H9 (cell line): ENCODE results near the gene SPATA25. TPM values are rescaled to one million over a fixed set of nuclear protein-coding genes. Genes with fewer than 3 reads are reported as not detected.

Experiments
- DNase-seq: peaks from one replicate; pipeline ENCODE4 v3.0.0-alpha.2; 2017
- H2AFZ ChIP-seq: one replicate; pipeline ENCODE4 v1.6.1; 2013; ENCODE audit warnings: mild to moderate bottlenecking, low read length, control low read depth, moderate library complexity
- H2AK5ac ChIP-seq: 2 replicates; pipeline ENCODE4 v1.6.1; 2013; ENCODE audit warnings: low read length, control low read depth, mixed read lengths; ENCODE audit not compliant: insufficient read length
- H2BK120ac ChIP-seq: one replicate; pipeline ENCODE4 v1.6.1; 2013; ENCODE audit warnings: low read depth, mild to moderate bottlenecking, low read length, control low read depth, inconsistent platforms; ENCODE audit not compliant: poor library complexity, severe bottlenecking
- H2BK12ac ChIP-seq: 2 replicates; pipeline ENCODE4 v1.6.1; 2013; ENCODE audit warnings: low read length, control low read depth, mixed read lengths, low read depth; ENCODE audit not compliant: insufficient read length
- H2BK15ac ChIP-seq: 2 replicates; pipeline ENCODE4 v1.6.1; 2013; ENCODE audit warnings: low read depth, low read length, control low read depth
- H2BK20ac ChIP-seq: one replicate; pipeline ENCODE4 v1.6.1; 2013; ENCODE audit warnings: low read depth, mild to moderate bottlenecking, low read length, control low read depth, inconsistent platforms; ENCODE audit not compliant: poor library complexity, severe bottlenecking
- H2BK5ac ChIP-seq: 2 replicates; pipeline ENCODE4 v1.6.1; 2013; ENCODE audit warnings: low read length, control low read depth, mixed read lengths; ENCODE audit not compliant: insufficient read length
- H3K14ac ChIP-seq: 2 replicates; pipeline ENCODE4 v1.6.1; 2013; ENCODE audit warnings: low read length, control low read depth; ENCODE audit not compliant: insufficient read depth
- H3K18ac ChIP-seq: 2 replicates; pipeline ENCODE4 v1.6.1; 2013; ENCODE audit warnings: low read depth, mild to moderate bottlenecking, mixed read lengths, low read length, control low read depth; ENCODE audit not compliant: insufficient read length
- H3K23ac ChIP-seq: 2 replicates; pipeline ENCODE4 v1.6.1; 2013; ENCODE audit warnings: low read length, control low read depth, mixed read lengths, low read depth; ENCODE audit not compliant: insufficient read length
- H3K23me2 ChIP-seq: 2 replicates; pipeline ENCODE4 v1.6.1; 2013; ENCODE audit warnings: low read depth, mild to moderate bottlenecking, mixed read lengths, low read length, control low read depth; ENCODE audit not compliant: insufficient read length, poor library complexity, severe bottlenecking
- H3K27ac ChIP-seq: 2 replicates; pipeline ENCODE4 v1.5.1; 2013; ENCODE audit warnings: low read length, control low read depth, mixed read lengths, low read depth; ENCODE audit not compliant: insufficient read length
- H3K27me3 ChIP-seq: 2 replicates; pipeline ENCODE4 v1.6.1; 2013; ENCODE audit warnings: low read length, control low read depth, inconsistent platforms; ENCODE audit not compliant: insufficient read depth
- H3K4ac ChIP-seq: 2 replicates; pipeline ENCODE4 v1.6.1; 2013; ENCODE audit warnings: low read depth, mild to moderate bottlenecking, control low read depth, inconsistent platforms, low read length, moderate library complexity
- H3K4me1 ChIP-seq: 2 replicates; pipeline ENCODE4 v1.6.1; 2013; ENCODE audit warnings: low read length, control low read depth, inconsistent platforms; ENCODE audit not compliant: insufficient read depth
- H3K4me2 ChIP-seq: 2 replicates; pipeline ENCODE4 v1.6.1; 2013; ENCODE audit warnings: low read length, control low read depth, mixed read lengths; ENCODE audit not compliant: insufficient read length, insufficient read depth
- H3K56ac ChIP-seq: 2 replicates; pipeline ENCODE4 v1.6.1; 2013; ENCODE audit warnings: low read depth, mild to moderate bottlenecking, mixed read lengths, low read length, control low read depth; ENCODE audit not compliant: insufficient read length
- H3K79me1 ChIP-seq: 2 replicates; pipeline ENCODE4 v1.6.1; 2013; ENCODE audit warnings: low read depth, mild to moderate bottlenecking, moderate library complexity, low read length, control low read depth, inconsistent platforms; ENCODE audit not compliant: insufficient read depth, poor library complexity, severe bottlenecking
- H3K79me2 ChIP-seq: 2 replicates; pipeline ENCODE4 v1.6.1; 2013; ENCODE audit warnings: low read length, control low read depth, inconsistent platforms; ENCODE audit not compliant: insufficient read depth
- H3K9ac ChIP-seq: 2 replicates; pipeline ENCODE4 v1.6.1; 2013; ENCODE audit warnings: low read length, control low read depth, mixed read lengths; ENCODE audit not compliant: insufficient read length; ENCODE audit errors: extremely low read depth
- H3K9me3 ChIP-seq: one replicate; pipeline ENCODE4 v1.6.1; 2013; ENCODE audit warnings: low read depth, low read length, inconsistent platforms; ENCODE audit not compliant: control insufficient read depth
- H3T11ph ChIP-seq: one replicate; pipeline ENCODE4 v1.6.1; 2013; ENCODE audit warnings: mild to moderate bottlenecking, low read length, control low read depth, inconsistent platforms
- H4K20me1 ChIP-seq: one replicate; pipeline ENCODE4 v1.6.1; 2013; ENCODE audit not compliant: control insufficient read depth, insufficient read length, insufficient read depth
- H4K5ac ChIP-seq: 2 replicates; pipeline ENCODE4 v1.6.1; 2013; ENCODE audit warnings: low read depth, mild to moderate bottlenecking, mixed read lengths, low read length, control low read depth; ENCODE audit not compliant: insufficient read length
- H4K8ac ChIP-seq: replicated peaks from 2 replicates; pipeline ENCODE4 v1.6.1; 2013; ENCODE audit warnings: low read length, control low read depth, mixed read lengths, low read depth; ENCODE audit not compliant: insufficient read length
- H4K91ac ChIP-seq: 2 replicates; pipeline ENCODE4 v1.6.1; 2013; ENCODE audit warnings: low read depth, mild to moderate bottlenecking, moderate library complexity, mixed read lengths, low read length, control low read depth; ENCODE audit not compliant: insufficient read length
- H3K27ac Mint-ChIP-seq, 3 experiments: 2 replicates in 2 of 3; 3 replicates in 1 of 3; pipeline ENCODE4 v1.8.0; 2020 to 2021; ENCODE audit warnings: mixed read lengths in 3 of 3, mild to moderate bottlenecking in 1 of 3, moderate library complexity in 1 of 3
- H3K27me3 Mint-ChIP-seq: 2 replicates; pipeline ENCODE4 v1.8.0; 2021; ENCODE audit warnings: low read depth, mild to moderate bottlenecking, moderate library complexity, mixed read lengths
- H3K36me3 Mint-ChIP-seq, 3 experiments: 2 replicates in 2 of 3; 3 replicates in 1 of 3; pipeline ENCODE4 v1.8.0; 2020 to 2021; ENCODE audit warnings: low read depth in 3 of 3, mixed read lengths in 3 of 3; ENCODE audit not compliant: insufficient read depth in 1 of 3
- H3K4me1 Mint-ChIP-seq, 2 experiments: 2 replicates each; pipeline ENCODE4 v1.8.0; 2020; ENCODE audit warnings: mixed read lengths in 2 of 2
- H3K4me3 Mint-ChIP-seq, 2 experiments: 2 replicates in 1 of 2; 3 replicates in 1 of 2; pipeline ENCODE4 v1.8.0; 2020 to 2021; ENCODE audit warnings: mild to moderate bottlenecking in 2 of 2, mixed read lengths in 2 of 2, moderate library complexity in 1 of 2
- H3K9me3 Mint-ChIP-seq, 2 experiments: 2 replicates in 1 of 2; 3 replicates in 1 of 2; pipeline ENCODE4 v1.8.0; 2020; ENCODE audit warnings: mild to moderate bottlenecking in 2 of 2, mixed read lengths in 2 of 2, moderate library complexity in 1 of 2
- WGBS: extraction: QIAGEN DNeasy Blood & Tissue Kit; methylation state at CpG from one replicate; pipeline ENCODE4 v1.1.7; 2013; ENCODE audit warnings: missing lambda C conversion rate, low lambda C conversion rate, mixed read lengths; ENCODE audit not compliant: insufficient read length; ENCODE audit errors: extremely low coverage; 5-methylcytosine and 5-hydroxymethylcytosine counted together
- total RNA-seq: library from RNA; stranded (reverse); gene quantifications from 2 replicates; pipeline ENCODE4 v1.2.1, GENCODE V29; 2021
- TF ChIP-seq, protein P1 (sequence below): fragments of 200-600 bp; sonication (generic); conservative IDR thresholded peaks from 3 replicates; pipeline ENCODE4 v1.8.0; 2021; ENCODE audit warnings: antibody characterized with exemption, mild to moderate bottlenecking

Gene SPATA25
- total RNA-seq, 1 experiment from 2014 or later: 2.4 TPM

DNA sequence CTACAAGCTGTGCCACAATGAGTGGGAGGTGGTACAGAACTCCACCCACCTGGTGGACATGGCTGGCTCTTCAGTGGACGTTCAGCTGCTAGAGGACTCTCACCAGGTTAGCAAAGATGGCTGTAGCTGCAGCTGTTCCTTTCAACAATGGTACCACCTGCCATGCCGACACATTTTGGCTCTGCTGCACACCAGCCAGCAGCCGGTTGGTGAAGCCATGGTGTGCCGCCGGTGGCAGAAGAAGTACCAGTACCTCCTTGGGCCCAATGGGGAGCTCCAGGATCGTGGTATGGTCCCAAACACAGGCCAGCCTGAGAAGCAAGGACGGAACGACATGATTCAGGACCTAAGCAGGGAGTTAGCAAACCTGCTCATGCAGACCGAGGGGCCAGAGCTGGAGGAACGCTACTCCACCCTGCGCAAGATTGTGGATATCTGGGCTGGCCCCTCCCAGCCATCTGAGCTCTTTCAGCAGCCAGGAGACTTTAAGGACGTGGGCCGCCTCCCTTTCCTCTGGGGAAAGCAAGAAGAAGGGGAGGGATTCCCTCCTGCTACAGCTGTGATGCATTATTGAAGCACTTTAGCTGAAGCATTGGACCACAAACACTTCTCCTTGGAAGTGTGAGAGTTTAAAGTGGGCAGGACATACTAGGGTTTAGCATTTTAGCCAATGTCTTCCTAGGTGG is 9.2 kb downstream of the SPATA25 start:
- Histone ChIP-seq H2BK20ac (no peak overlapping the region), H3K23ac (no peak overlapping the region), H3K27ac (no peak overlapping the region), H4K20me1 (no peaks in the 10 kb centered on the region), H3K14ac (no peak overlapping the region), H2AK5ac (no peak overlapping the region), H3T11ph (no peak overlapping the region), H3K4me1 (no peaks in the 10 kb centered on the region), H3K9me3 (no peaks in the 10 kb centered on the region), H2BK12ac (no peak overlapping the region), H4K91ac (no peak overlapping the region), H4K5ac (no peak overlapping the region), H4K8ac (no peak overlapping the region), H2BK15ac (no peak overlapping the region), H3K79me1 (no peaks in the 10 kb centered on the region), H3K4ac (no peak overlapping the region), H3K27me3 (no peaks in the 10 kb centered on the region), H3K4me2 (no peak overlapping the region), H3K23me2 (peaks cover 5% of the 10 kb centered on the region), H3K56ac (no peak overlapping the region), H2BK120ac (no peak overlapping the region), H3K79me2 (peaks cover 5% of the 10 kb centered on the region; the same call in 1 of the 2 replicates), H2AFZ (no peak overlapping the region), H3K18ac (no peak overlapping the region), H2BK5ac (no peak overlapping the region), H3K9ac (no peak overlapping the region)
- Mint-ChIP-seq H3K4me3 (no peak overlapping the region), H3K36me3 (peaks cover 9 to 23% (median 10%) of the 10 kb centered on the region in 3 experiments), H3K9me3 (no peaks in the 10 kb centered on the region), H3K4me1 (peaks cover 5 to 9% of the 10 kb centered on the region in 2 experiments), H3K27me3 (no peaks in the 10 kb centered on the region), H3K27ac (no peak overlapping the region; a peak in 1 of 7 replicates)
- TF ChIP-seq, protein P1, sequence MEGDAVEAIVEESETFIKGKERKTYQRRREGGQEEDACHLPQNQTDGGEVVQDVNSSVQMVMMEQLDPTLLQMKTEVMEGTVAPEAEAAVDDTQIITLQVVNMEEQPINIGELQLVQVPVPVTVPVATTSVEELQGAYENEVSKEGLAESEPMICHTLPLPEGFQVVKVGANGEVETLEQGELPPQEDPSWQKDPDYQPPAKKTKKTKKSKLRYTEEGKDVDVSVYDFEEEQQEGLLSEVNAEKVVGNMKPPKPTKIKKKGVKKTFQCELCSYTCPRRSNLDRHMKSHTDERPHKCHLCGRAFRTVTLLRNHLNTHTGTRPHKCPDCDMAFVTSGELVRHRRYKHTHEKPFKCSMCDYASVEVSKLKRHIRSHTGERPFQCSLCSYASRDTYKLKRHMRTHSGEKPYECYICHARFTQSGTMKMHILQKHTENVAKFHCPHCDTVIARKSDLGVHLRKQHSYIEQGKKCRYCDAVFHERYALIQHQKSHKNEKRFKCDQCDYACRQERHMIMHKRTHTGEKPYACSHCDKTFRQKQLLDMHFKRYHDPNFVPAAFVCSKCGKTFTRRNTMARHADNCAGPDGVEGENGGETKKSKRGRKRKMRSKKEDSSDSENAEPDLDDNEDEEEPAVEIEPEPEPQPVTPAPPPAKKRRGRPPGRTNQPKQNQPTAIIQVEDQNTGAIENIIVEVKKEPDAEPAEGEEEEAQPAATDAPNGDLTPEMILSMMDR: no peak
- no CpG with 5 or more reads among the region's 13 CpGs for WGBS
- no peak for DNase-seq
